ENCODE data around the gene RBM38. TPM values are rescaled to one million over a fixed set of nuclear protein-coding genes. Genes with fewer than 3 reads are reported as not detected.

The RBM38 gene
- total and polyA plus RNA-seq, 3 donors from 2014 or later, result 69.6 to 114 (median 108) TPM

DNA sequence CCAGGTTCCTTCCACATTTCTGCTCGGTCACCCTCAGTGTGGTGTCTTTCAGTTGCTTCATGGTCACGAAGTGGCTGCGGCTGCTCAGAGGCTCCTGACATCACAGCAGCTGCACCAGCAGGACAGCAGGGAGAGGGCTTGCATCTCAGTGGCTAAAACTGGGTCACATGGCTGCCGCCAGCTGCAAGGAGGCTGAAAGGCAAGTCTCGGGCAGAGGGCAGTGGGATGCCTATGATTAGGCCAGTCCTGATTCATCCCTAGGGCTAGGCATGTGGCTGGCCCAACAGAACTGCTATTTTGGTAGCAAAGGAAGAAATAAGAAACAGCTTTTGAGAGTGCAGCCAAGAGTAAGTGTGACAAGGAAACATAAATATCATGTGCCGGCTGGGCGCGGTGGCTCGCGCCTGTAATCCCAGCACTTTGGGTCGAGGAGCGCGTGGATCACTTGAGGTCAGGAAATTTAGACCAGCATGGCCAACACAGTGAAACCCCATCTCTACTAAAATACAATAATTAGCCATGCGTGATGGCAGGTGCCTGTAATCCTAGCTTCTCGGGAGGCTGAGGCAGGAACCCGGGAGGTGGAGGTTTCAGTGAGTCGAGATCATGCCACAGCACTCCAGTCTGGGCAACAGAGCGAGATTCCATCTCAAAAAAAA is 46.6 kb downstream of the RBM38 start:
- no peaks in the 10 kb centered on the region for H3K36me3 ChIP-seq (ENCODE audit: low read depth, missing control alignments)
- H3K9me3 ChIP-seq, result no peaks in the 10 kb centered on the region
- no peak for TF ChIP-seq POLR2A (IDR thresholded peaks at IDR 0.05)
- TF ChIP-seq, protein P1, sequence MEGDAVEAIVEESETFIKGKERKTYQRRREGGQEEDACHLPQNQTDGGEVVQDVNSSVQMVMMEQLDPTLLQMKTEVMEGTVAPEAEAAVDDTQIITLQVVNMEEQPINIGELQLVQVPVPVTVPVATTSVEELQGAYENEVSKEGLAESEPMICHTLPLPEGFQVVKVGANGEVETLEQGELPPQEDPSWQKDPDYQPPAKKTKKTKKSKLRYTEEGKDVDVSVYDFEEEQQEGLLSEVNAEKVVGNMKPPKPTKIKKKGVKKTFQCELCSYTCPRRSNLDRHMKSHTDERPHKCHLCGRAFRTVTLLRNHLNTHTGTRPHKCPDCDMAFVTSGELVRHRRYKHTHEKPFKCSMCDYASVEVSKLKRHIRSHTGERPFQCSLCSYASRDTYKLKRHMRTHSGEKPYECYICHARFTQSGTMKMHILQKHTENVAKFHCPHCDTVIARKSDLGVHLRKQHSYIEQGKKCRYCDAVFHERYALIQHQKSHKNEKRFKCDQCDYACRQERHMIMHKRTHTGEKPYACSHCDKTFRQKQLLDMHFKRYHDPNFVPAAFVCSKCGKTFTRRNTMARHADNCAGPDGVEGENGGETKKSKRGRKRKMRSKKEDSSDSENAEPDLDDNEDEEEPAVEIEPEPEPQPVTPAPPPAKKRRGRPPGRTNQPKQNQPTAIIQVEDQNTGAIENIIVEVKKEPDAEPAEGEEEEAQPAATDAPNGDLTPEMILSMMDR (IDR thresholded peaks at IDR 0.05), result no peak
- WGBS, 2 donors, result 81 to 90% methylated on average over 17 to 18 of the region's 18 CpGs
- no peak overlapping the region for H3K4me3 ChIP-seq
- no peak overlapping the region for H3K27ac ChIP-seq
- H3K4me1 ChIP-seq, result peaks cover 31% of the 10 kb centered on the region
- intact Hi-C loops (cut with DNase I; ENCODE audit: low total_unique reads), result no loop called here
- DNase-seq, result no peak
- H3K27me3 ChIP-seq, result no peaks in the 10 kb centered on the region

DNA sequence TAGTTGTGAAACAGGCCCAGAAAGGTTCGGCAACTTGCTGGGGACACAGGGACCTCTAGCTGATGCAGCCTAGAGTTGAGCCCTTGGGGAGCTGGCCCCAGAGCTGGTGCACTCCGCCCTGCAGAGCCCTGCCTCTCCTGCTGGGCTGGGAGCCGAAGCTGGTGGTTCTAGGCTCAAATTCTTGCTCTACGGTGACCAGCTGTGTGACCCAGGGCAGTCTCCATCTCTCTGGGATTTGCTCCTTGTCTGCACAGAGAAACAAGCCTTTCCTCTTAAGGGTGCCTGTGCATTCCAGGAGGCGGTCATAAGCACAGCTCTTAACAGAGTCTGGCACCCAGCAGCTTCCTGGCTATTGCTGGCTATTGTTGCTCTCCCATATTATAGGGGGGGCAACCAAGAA is 47.4 kb downstream of the RBM38 start:
- no peak for DNase-seq
- intact Hi-C loops (cut with DNase I; ENCODE audit: low total_unique reads), result no loop called here

DNA sequence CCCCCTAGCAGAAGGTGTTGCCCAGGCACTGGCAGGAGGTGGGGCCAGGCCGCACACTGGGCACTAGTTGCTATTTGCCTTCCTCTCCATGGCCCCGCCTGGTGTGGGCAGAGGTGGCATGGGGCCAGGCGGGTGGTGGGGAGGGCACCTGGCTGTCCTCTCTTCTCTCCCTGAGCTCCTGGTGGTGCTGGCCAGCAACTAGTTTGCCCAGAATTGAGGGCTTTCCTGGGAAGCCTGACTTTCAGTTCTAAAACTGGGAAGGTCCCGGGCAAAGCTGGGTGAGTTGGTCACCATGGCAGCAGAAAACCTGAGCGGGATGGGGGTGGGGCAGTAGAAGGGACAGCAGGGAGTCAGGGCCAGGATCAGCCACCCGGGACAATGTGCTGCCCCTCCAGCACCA is 48.2 kb downstream of the RBM38 start:
- peaks cover 30% of the 10 kb centered on the region for H3K4me1 ChIP-seq
- H3K4me3 ChIP-seq, result no peak overlapping the region
- H3K27me3 ChIP-seq, result no peaks in the 10 kb centered on the region
- DNase-seq, result peak; percentile 56
- TF ChIP-seq, protein P1 (IDR thresholded peaks at IDR 0.05), result no peak
- no peak for TF ChIP-seq POLR2A (IDR thresholded peaks at IDR 0.05)
- WGBS, 2 donors, result 58 to 74% methylated on average over 6 of the region's 6 CpGs
- no peaks in the 10 kb centered on the region for H3K9me3 ChIP-seq
- H3K36me3 ChIP-seq (ENCODE audit: low read depth, missing control alignments), result no peaks in the 10 kb centered on the region
- H3K27ac ChIP-seq, result peak overlapping the region; percentile 73 to 77
- intact Hi-C loops (cut with DNase I; ENCODE audit: low total_unique reads), result no loop called here

More for the DNA sequence above, 47.4 kb downstream of the RBM38 start:
- no peak for TF ChIP-seq POLR2A (IDR thresholded peaks at IDR 0.05)
- TF ChIP-seq, protein P1 (IDR thresholded peaks at IDR 0.05), result no peak
- H3K9me3 ChIP-seq, result no peaks in the 10 kb centered on the region
- H3K36me3 ChIP-seq (ENCODE audit: low read depth, missing control alignments), result no peaks in the 10 kb centered on the region
- 64 to 72% methylated on average over 4 to 5 of the region's 5 CpGs for WGBS, 2 donors
- H3K27me3 ChIP-seq, result no peaks in the 10 kb centered on the region
- H3K27ac ChIP-seq, result no peak overlapping the region
- H3K4me3 ChIP-seq, result no peak overlapping the region
- H3K4me1 ChIP-seq, result peaks cover 31% of the 10 kb centered on the region

DNA sequence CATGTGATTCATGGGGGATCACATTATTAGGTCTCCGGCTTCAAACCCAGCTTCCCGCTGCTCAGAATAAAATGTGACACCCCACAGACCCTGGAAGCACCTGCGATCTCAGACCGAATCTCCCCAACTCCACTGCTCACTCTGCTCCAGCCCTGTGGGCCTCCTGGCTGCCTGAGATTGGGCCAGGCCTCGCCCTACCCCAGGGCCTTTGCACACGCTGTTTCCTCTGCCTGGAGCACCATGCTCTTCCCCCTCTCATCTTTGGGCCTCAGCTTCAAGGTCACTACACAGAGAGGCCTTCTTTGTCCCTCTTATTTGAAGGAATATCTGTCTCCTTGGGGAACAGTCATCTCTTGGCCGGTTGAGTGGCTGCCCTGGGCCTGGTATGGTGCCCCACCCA is 48.8 kb downstream of the RBM38 start:
- H3K27ac ChIP-seq, result peak overlapping the region; percentile 73 to 77

More for the DNA sequence above, 48.8 kb downstream of the RBM38 start:
- H3K36me3 ChIP-seq (ENCODE audit: low read depth, missing control alignments), result no peaks in the 10 kb centered on the region
- TF ChIP-seq, protein P1 (IDR thresholded peaks at IDR 0.05), result no peak
- DNase-seq, result no peak
- H3K9me3 ChIP-seq, result no peaks in the 10 kb centered on the region
- WGBS, 2 donors, result 82 to 92% methylated on average over 6 to 7 of the region's 7 CpGs
- H3K4me3 ChIP-seq, result no peak overlapping the region
- H3K4me1 ChIP-seq, result peaks cover 25% of the 10 kb centered on the region
- intact Hi-C loops (cut with DNase I; ENCODE audit: low total_unique reads), result loop anchor here (10.0 kb wide), 1 partner anchor 45 kb away; the partner anchor contains the start of gene RBM38
- H3K27me3 ChIP-seq, result no peaks in the 10 kb centered on the region

Data from testis (tissue), 3 donors.